HepG2 (cell line): ENCODE data around the gene ZNF213. TPM values are rescaled to one million over a fixed set of nuclear protein-coding genes. Genes with fewer than 3 reads are reported as not detected.

Experiments used
- ATAD3A ChIP-seq: sonication (generic); formaldehyde crosslinking; IDR thresholded peaks from 2 replicates; pipeline ENCODE4 v1.4.0; 2020; ENCODE audit warnings: missing genetic modification reagents
- CC2D1A ChIP-seq: sonication (generic); formaldehyde crosslinking; IDR thresholded peaks from 2 replicates; pipeline ENCODE4 v1.8.1; 2023; ENCODE audit warnings: mild to moderate bottlenecking, missing genetic modification reagents
- CREBL2 ChIP-seq: sonication (generic); formaldehyde crosslinking; IDR thresholded peaks from 2 replicates; pipeline ENCODE4 v1.8.1; 2023; ENCODE audit warnings: missing genetic modification reagents, mild to moderate bottlenecking, borderline replicate concordance
- DPF2 ChIP-seq: sonication (generic); formaldehyde crosslinking; IDR thresholded peaks from 2 replicates; pipeline ENCODE4 v1.4.0; 2020; ENCODE audit warnings: mild to moderate bottlenecking, low read depth, missing genetic modification reagents, borderline replicate concordance
- E2F2 ChIP-seq: sonication (generic); formaldehyde crosslinking; IDR thresholded peaks from 2 replicates; pipeline ENCODE4 v1.4.0; 2020; ENCODE audit warnings: missing genetic modification reagents, borderline replicate concordance
- ETV5 ChIP-seq: IDR thresholded peaks from 2 replicates; pipeline ENCODE4 v1.6.1; 2018; ENCODE audit warnings: missing biosample characterization, missing genetic modification reagents, inconsistent platforms, borderline replicate concordance
- FOXA3 ChIP-seq: IDR thresholded peaks from 2 replicates; pipeline ENCODE4 v1.6.1; 2016; ENCODE audit warnings: missing genetic modification reagents, missing compliant biosample characterization
- HBP1 ChIP-seq: IDR thresholded peaks from 2 replicates; pipeline ENCODE4 v1.6.1; 2016; ENCODE audit warnings: low read depth, control low read depth
- HINFP ChIP-seq: sonication (generic); formaldehyde crosslinking; IDR thresholded peaks from 2 replicates; pipeline ENCODE4 v1.4.0; 2020; ENCODE audit warnings: low read depth, mild to moderate bottlenecking, missing genetic modification reagents
- IRF9 ChIP-seq: sonication (generic); formaldehyde crosslinking; IDR thresholded peaks from 2 replicates; pipeline ENCODE4 v1.8.0; 2022; ENCODE audit warnings: missing genetic modification reagents, mild to moderate bottlenecking, borderline replicate concordance
- IRX3 ChIP-seq: sonication (generic); formaldehyde crosslinking; IDR thresholded peaks from 2 replicates; pipeline ENCODE4 v1.8.1; 2023; ENCODE audit warnings: mild to moderate bottlenecking, low read depth, missing genetic modification reagents, borderline replicate concordance
- KDM2A ChIP-seq: sonication (generic); formaldehyde crosslinking; IDR thresholded peaks from 2 replicates; pipeline ENCODE4 v1.4.0; 2020; ENCODE audit warnings: low read depth, missing genetic modification reagents, borderline replicate concordance
- NFE2 ChIP-seq: sonication (generic); formaldehyde crosslinking; IDR thresholded peaks from 2 replicates; pipeline ENCODE4 v1.4.0; 2020; ENCODE audit warnings: missing genetic modification reagents
- NR2C2 ChIP-seq: sonication (generic); formaldehyde crosslinking; IDR thresholded peaks from 2 replicates; pipeline ENCODE4 v1.4.0; 2020; ENCODE audit warnings: missing genetic modification reagents, mild to moderate bottlenecking, moderate library complexity, borderline replicate concordance
- NR3C1 ChIP-seq: sonication (generic); formaldehyde crosslinking; IDR thresholded peaks from 2 replicates; pipeline ENCODE4 v1.4.0; 2020; ENCODE audit warnings: missing genetic modification reagents
- PHF8 ChIP-seq: sonication (generic); formaldehyde crosslinking; IDR thresholded peaks from 2 replicates; pipeline ENCODE4 v1.5.0; 2020; ENCODE audit warnings: missing genetic modification reagents
- RXRB ChIP-seq: IDR thresholded peaks from 2 replicates; pipeline ENCODE4 v1.6.1; 2016; ENCODE audit warnings: borderline replicate concordance, missing genetic modification reagents, missing compliant biosample characterization
- TFAP4 ChIP-seq: sonication (generic); IDR thresholded peaks from 2 replicates; pipeline ENCODE4 v1.6.1; 2016; ENCODE audit warnings: low read depth, borderline replicate concordance
- ZNF12 ChIP-seq: sonication (generic); formaldehyde crosslinking; IDR thresholded peaks from 2 replicates; pipeline ENCODE4 v1.5.0; 2020; ENCODE audit warnings: missing genetic modification reagents
- ZNF484 ChIP-seq: sonication (generic); formaldehyde crosslinking; IDR thresholded peaks from 2 replicates; pipeline ENCODE4 v1.5.1; 2020; ENCODE audit warnings: mild to moderate bottlenecking, low read depth, missing genetic modification reagents, borderline replicate concordance
- ZNF775 ChIP-seq: sonication (generic); formaldehyde crosslinking; IDR thresholded peaks from 2 replicates; pipeline ENCODE4 v1.4.0; 2020; ENCODE audit warnings: missing genetic modification reagents, mild to moderate bottlenecking, moderate library complexity, borderline replicate concordance
- ZNF850 ChIP-seq: sonication (generic); formaldehyde crosslinking; conservative IDR thresholded peaks from 2 replicates; pipeline ENCODE4 v1.9.0; 2021; ENCODE audit warnings: mild to moderate bottlenecking, missing genetic modification reagents
- polyA plus RNA-seq, 8 experiments: library from polyadenylated mRNA; depleted of rRNA in 3 of 8; stranded (reverse) in 7 of 8; unstranded in 1 of 8; fragments of >200 nt; fragmentation: Illumina TruSeq in 4 of 8; extraction: Trizol in 4 of 8; gene quantifications; 2 replicates each; pipeline versions ENCODE4 v1.2.1 to v1.2.3, GENCODE V29; 2011 to 2016; ENCODE audit warnings: low read depth in 4 of 8, missing spikeins in 1 of 8, mixed read lengths in 1 of 8; ENCODE audit not compliant: insufficient read depth in 1 of 8
- total RNA-seq, 5 experiments: library from RNA; depleted of rRNA; stranded (reverse); fragments of >200 nt; fragmentation: Illumina TruSeq; extraction: Trizol; gene quantifications; 2 replicates each; pipeline ENCODE4 v1.2.3, GENCODE V29; 2016; ENCODE audit warnings: low read depth in 1 of 5

ZNF213 gene
- total and polyA plus RNA-seq, 2 of the 13 experiments (the other 11 are each of a cell fraction or from before 2014, with no cell fraction given) = 0.59 to 0.97 TPM

GRCh38 chr16:3129137-3130131, 5.4 kb upstream of the ZNF213 start (continued):
- TF ChIP-seq IRF9 (CRISPR knock-in tag) = no peak
- TF ChIP-seq ATAD3A = no peak
- no peak for TF ChIP-seq NFE2 (CRISPR knock-in tag)
- TF ChIP-seq CC2D1A (CRISPR knock-in tag) = 0 out of 2 replicates have a peak, but pooled peaks have one; percentile 65
- no peak for TF ChIP-seq ETV5
- no peak for TF ChIP-seq ZNF850 (CRISPR knock-in tag)
- no peak for TF ChIP-seq ZNF484
- TF ChIP-seq HINFP (CRISPR knock-in tag) = peak; percentile 33; the same call in 1 of the 2 replicates
- no peak for TF ChIP-seq NR2C2 (CRISPR knock-in tag)
- no peak for TF ChIP-seq RXRB (CRISPR knock-in tag)
- no peak for TF ChIP-seq NR3C1
- no peak for TF ChIP-seq ZNF775 (CRISPR knock-in tag)
- TF ChIP-seq KDM2A (CRISPR knock-in tag) = peak; percentile 65; the same call in 1 of the 2 replicates
- TF ChIP-seq HBP1 (CRISPR knock-in tag) = no peak
- 0 out of 2 replicates have a peak, but pooled peaks have one; percentile 43 for TF ChIP-seq E2F2 (CRISPR knock-in tag)
- TF ChIP-seq IRX3 = no peak
- no peak for TF ChIP-seq PHF8 (CRISPR knock-in tag)
- no peak for TF ChIP-seq ZNF12 (CRISPR knock-in tag)
- peak; percentile 75; the same call in 1 of the 2 replicates for TF ChIP-seq TFAP4
- no peak for TF ChIP-seq CREBL2
- TF ChIP-seq FOXA3 = no peak
- TF ChIP-seq DPF2 = no peak
